A673 (cell line): ENCODE data around the gene ABTB1. TPM values are rescaled to one million over a fixed set of nuclear protein-coding genes. Genes with fewer than 3 reads are reported as not detected.

Source experiments
- BruUV-seq: library from RNA; stranded (reverse); fragments of 400-500 nt; replicated peaks from 2 replicates; lab custom pipeline; 2021; lab: Mats Ljungman, UMichigan
- CTCF ChIA-PET: fragments of 300-600 bp; sonication (Branson Sonifier 250); formaldehyde crosslinking; loops from one replicate; lab custom pipeline; 2022; ENCODE audit warnings: antibody characterized with exemption; lab: Charles Lee
- POLR2A ChIA-PET: fragments of 300-600 bp; sonication (Branson Sonifier 250); formaldehyde crosslinking; loops from one replicate; lab custom pipeline; 2022; ENCODE audit warnings: antibody characterized with exemption; ENCODE audit not compliant: low non-redundant PET; lab: Charles Lee
- DNase-seq: peaks from one replicate; pipeline ENCODE4 v3.0.0-alpha.2; 2015; ENCODE audit warnings: low spot score
- H3K27ac ChIP-seq: fragments of 200-600 bp; sonication (generic); 2 replicates; pipeline ENCODE4 v1.5.1; 2016; ENCODE audit warnings: mixed run types, low read depth, mild to moderate bottlenecking, mixed read lengths, antibody characterized with exemption, low read length; ENCODE audit not compliant: poor library complexity, severe bottlenecking
- H3K27me3 ChIP-seq: fragments of 200-600 bp; sonication (generic); replicated peaks from 2 replicates; pipeline ENCODE4 v1.6.1; 2017; ENCODE audit warnings: mixed run types, low read depth, mild to moderate bottlenecking, mixed read lengths, antibody characterized with exemption, low read length; ENCODE audit not compliant: insufficient read depth, poor library complexity
- H3K36me3 ChIP-seq: fragments of 200-600 bp; sonication (generic); 2 replicates; pipeline ENCODE4 v1.6.1; 2016; ENCODE audit warnings: mixed run types, mild to moderate bottlenecking, mixed read lengths, antibody characterized with exemption, low read length; ENCODE audit not compliant: insufficient read depth, poor library complexity, severe bottlenecking
- H3K4me1 ChIP-seq: fragments of 200-600 bp; sonication (generic); 2 replicates; pipeline ENCODE4 v1.6.1; 2017; ENCODE audit warnings: mixed run types, mild to moderate bottlenecking, mixed read lengths, antibody characterized with exemption, low read length; ENCODE audit not compliant: insufficient read depth, poor library complexity, severe bottlenecking
- H3K4me3 ChIP-seq: fragments of 200-600 bp; sonication (generic); 2 replicates; pipeline ENCODE4 v1.5.1; 2016; ENCODE audit warnings: low read depth, mixed run types, mild to moderate bottlenecking, mixed read lengths, low read length; ENCODE audit not compliant: poor library complexity, severe bottlenecking
- H3K9me3 ChIP-seq: fragments of 200-600 bp; sonication (generic); 2 replicates; pipeline ENCODE4 v1.6.1; 2016; ENCODE audit warnings: mixed run types, low read depth, mild to moderate bottlenecking, mixed read lengths, antibody characterized with exemption, low read length; ENCODE audit not compliant: poor library complexity, severe bottlenecking
- CTCF ChIP-seq: fragments of 300-800, 200-600 bp; sonication (generic); conservative IDR thresholded peaks from 2 replicates; pipeline ENCODE4 v1.5.1; 2017; ENCODE audit warnings: low read depth, mild to moderate bottlenecking, antibody characterized with exemption, low read length, moderate library complexity, mixed read lengths
- EZH2 ChIP-seq: fragments of 200-600 bp; sonication (generic); IDR thresholded peaks from 2 replicates; pipeline ENCODE4 v1.6.1; 2017; ENCODE audit warnings: borderline replicate concordance, low read depth, mild to moderate bottlenecking, mixed read lengths, antibody characterized with exemption, low read length; ENCODE audit not compliant: poor library complexity, severe bottlenecking
- intact Hi-C: fragments of 100-400 bp; cut with micrococcal nuclease; formaldehyde crosslinking; loops from one replicate; pipeline ENCODE4 v1.10.0; 2022; ENCODE audit not compliant: unreplicated experiment
- total RNA-seq: library from RNA; stranded (reverse); gene quantifications from 2 replicates; pipeline ENCODE4 v1.2.3, GENCODE V29; 2021

Gene ABTB1
- total RNA-seq, 1 experiment from 2014 or later, result 2.6 TPM

- Histone ChIP-seq H3K27ac (no peak overlapping the region), H3K4me3 (no peak overlapping the region), H3K4me1 (no peaks in the 10 kb centered on the region), H3K36me3 (no peaks in the 10 kb centered on the region), H3K9me3 (no peaks in the 10 kb centered on the region), H3K27me3 (no peaks in the 10 kb centered on the region)
- no TSS peak for BruUV-seq
- CTCF ChIA-PET, result no interaction called here
- intact Hi-C loops, result no loop called here
- DNase-seq, result no peak
- TF ChIP-seq EZH2 (no peak), CTCF (no peak)
- POLR2A ChIA-PET, result no interaction called here
These were observed 36.1 kb downstream of the ABTB1 start for GRCh38 chr3:127708837-127709236.

- H3K36me3 ChIP-seq, result no peaks in the 10 kb centered on the region
- no TSS peak for BruUV-seq
- TF ChIP-seq EZH2 (no peak), CTCF (no peak)
- H3K27ac ChIP-seq, result no peak overlapping the region
- POLR2A ChIA-PET, result no interaction called here
- no peak overlapping the region for H3K4me3 ChIP-seq
- CTCF ChIA-PET, result no interaction called here
- intact Hi-C loops, result no loop called here
- no peaks in the 10 kb centered on the region for H3K9me3 ChIP-seq
- H3K27me3 ChIP-seq, result no peaks in the 10 kb centered on the region
- no peak for DNase-seq
- no peaks in the 10 kb centered on the region for H3K4me1 ChIP-seq
These were observed 36.7 kb downstream of the ABTB1 start for GRCh38 chr3:127709320-127710060.

GRCh38 chr3:127710155-127710941, 37.6 kb downstream of the ABTB1 start:
- ChIA-PET CTCF (no interaction called here), POLR2A (no interaction called here)
- Histone ChIP-seq H3K4me3 (no peak overlapping the region), H3K4me1 (no peaks in the 10 kb centered on the region), H3K36me3 (no peaks in the 10 kb centered on the region), H3K9me3 (no peaks in the 10 kb centered on the region), H3K27me3 (no peaks in the 10 kb centered on the region), H3K27ac (no peak overlapping the region)
- TF ChIP-seq CTCF, result no peak
- no peak for TF ChIP-seq EZH2
- intact Hi-C loops, result no loop called here
- BruUV-seq, result no TSS peak
- no peak for DNase-seq
